Left ventricle myocardium inferior (tissue), 1 donor: ENCODE results near the gene MCAM. TPM values are rescaled to one million over a fixed set of nuclear protein-coding genes. Genes with fewer than 3 reads are reported as not detected.

Experiments used
- DNase-seq: peaks from one replicate; pipeline ENCODE4 v3.0.0-alpha.2; 2020
- H3K27ac ChIP-seq: fragments of 200-600 bp; replicated peaks from 2 replicates; pipeline ENCODE4 v1.8.0; 2021
- H3K27me3 ChIP-seq: fragments of 200-600 bp; 2 replicates; pipeline ENCODE4 v1.8.0; 2021; ENCODE audit warnings: low read depth
- H3K36me3 ChIP-seq: fragments of 200-600 bp; 2 replicates; pipeline ENCODE4 v1.8.0; 2021
- H3K4me1 ChIP-seq: fragments of 200-600 bp; 2 replicates; pipeline ENCODE4 v1.8.0; 2021
- H3K4me3 ChIP-seq: fragments of 200-600 bp; 2 replicates; pipeline ENCODE4 v1.8.0; 2021; ENCODE audit warnings: mild to moderate bottlenecking, moderate library complexity
- H3K9me3 ChIP-seq: fragments of 200-600 bp; replicated peaks from 2 replicates; pipeline ENCODE4 v1.8.0; 2021
- intact Hi-C: fragments of 100-400 bp; cut with micrococcal nuclease; formaldehyde crosslinking; loops from one replicate; pipeline ENCODE4 v1.11.0; 2022
- microRNA-seq: library from miRNA; unstranded; fragments of <30 nt; microRNA quantifications from one replicate; pipeline ENCODE4 v1.2.0, GENCODE V29; 2020
- total RNA-seq: library from RNA; stranded (reverse); fragmentation: NEBNext Ultra II Directional; extraction: Animal tissue kit (Norgen Biotek cat#: 25700); gene quantifications from one replicate; pipeline ENCODE4 v1.2.1, GENCODE V29; 2021
- TF ChIP-seq, protein P1 (sequence below): fragments of 200-600 bp; IDR thresholded peaks from 2 replicates; pipeline ENCODE4 v1.8.0; 2021; ENCODE audit warnings: antibody characterized with exemption, mild to moderate bottlenecking, borderline replicate concordance
- donor health status: DM: no; HTN: yes; CAD: no; lungs with severe emphysema.

MCAM gene
- total RNA-seq, 1 donor from 2014 or later: 59.2 TPM

DNA sequence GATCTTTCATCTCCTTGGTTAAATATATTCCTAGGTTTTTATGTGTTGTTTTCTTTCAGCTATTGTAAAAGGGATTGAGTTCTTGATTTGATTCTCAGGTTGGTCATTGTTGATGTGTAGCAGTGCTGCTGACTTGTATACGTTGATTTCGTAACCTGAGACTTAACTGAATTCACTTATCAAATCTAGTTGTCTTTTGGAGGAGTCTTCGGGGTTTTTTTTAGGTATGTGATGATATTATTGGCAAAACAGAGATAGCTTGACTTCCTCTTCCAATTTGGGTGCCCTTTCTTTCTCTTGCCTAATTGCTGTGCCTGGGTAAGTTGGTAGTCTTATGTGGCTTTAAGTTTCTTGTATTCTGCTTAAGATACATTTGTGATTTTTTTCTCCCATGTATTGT, 57.9 kb downstream of the MCAM start:
- TF ChIP-seq, protein P1, sequence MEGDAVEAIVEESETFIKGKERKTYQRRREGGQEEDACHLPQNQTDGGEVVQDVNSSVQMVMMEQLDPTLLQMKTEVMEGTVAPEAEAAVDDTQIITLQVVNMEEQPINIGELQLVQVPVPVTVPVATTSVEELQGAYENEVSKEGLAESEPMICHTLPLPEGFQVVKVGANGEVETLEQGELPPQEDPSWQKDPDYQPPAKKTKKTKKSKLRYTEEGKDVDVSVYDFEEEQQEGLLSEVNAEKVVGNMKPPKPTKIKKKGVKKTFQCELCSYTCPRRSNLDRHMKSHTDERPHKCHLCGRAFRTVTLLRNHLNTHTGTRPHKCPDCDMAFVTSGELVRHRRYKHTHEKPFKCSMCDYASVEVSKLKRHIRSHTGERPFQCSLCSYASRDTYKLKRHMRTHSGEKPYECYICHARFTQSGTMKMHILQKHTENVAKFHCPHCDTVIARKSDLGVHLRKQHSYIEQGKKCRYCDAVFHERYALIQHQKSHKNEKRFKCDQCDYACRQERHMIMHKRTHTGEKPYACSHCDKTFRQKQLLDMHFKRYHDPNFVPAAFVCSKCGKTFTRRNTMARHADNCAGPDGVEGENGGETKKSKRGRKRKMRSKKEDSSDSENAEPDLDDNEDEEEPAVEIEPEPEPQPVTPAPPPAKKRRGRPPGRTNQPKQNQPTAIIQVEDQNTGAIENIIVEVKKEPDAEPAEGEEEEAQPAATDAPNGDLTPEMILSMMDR: no peak
- Histone ChIP-seq H3K4me3 (no peak overlapping the region), H3K36me3 (no peaks in the 10 kb centered on the region), H3K27ac (no peak overlapping the region), H3K4me1 (peaks cover 24% of the 10 kb centered on the region), H3K9me3 (no peaks in the 10 kb centered on the region), H3K27me3 (no peaks in the 10 kb centered on the region)
- intact Hi-C loops: no loop called here
- no peak for DNase-seq

Small RNA genes lying within 50 kb of the gene (microRNA-seq; reads per million reads assigned to microRNA genes)
- gene MIR6756: not detected

Other genes starting within 250 kb of the MCAM start
- gene VPS11, start 249.3 kb downstream of the MCAM start, total RNA-seq: 22.0 TPM
- 25.2 TPM for gene HMBS, start 232.2 kb downstream of the MCAM start, total RNA-seq
- gene DPAGT1, start 215.3 kb downstream of the MCAM start, total RNA-seq: 15.4 TPM
- gene C2CD2L, start 209.8 kb downstream of the MCAM start, total RNA-seq: 10.8 TPM
- gene HINFP, start 195.6 kb downstream of the MCAM start, total RNA-seq: 13.9 TPM
- 1.8 TPM for gene ABCG4, start 168.1 kb downstream of the MCAM start, total RNA-seq
- gene NLRX1, start 148.4 kb downstream of the MCAM start, total RNA-seq: 32.2 TPM
- gene NHERF4, start 131.7 kb downstream of the MCAM start, total RNA-seq: not detected
- gene CBL, start 110.8 kb downstream of the MCAM start, total RNA-seq: 7.0 TPM
- 14.0 TPM for gene RNF26, start 17.4 kb upstream of the MCAM start, total RNA-seq
- gene C1QTNF5, start 23.8 kb upstream of the MCAM start, total RNA-seq: 14.4 TPM
- gene MFRP, start 29.6 kb upstream of the MCAM start, total RNA-seq: not detected
- 135 TPM for gene USP2, start 64.6 kb upstream of the MCAM start, total RNA-seq
- gene THY1, start 106.0 kb upstream of the MCAM start, total RNA-seq: 0.91 TPM